H1 (cell line): ENCODE measurements around the gene DPY19L2. TPM values are rescaled to one million over a fixed set of nuclear protein-coding genes. Genes with fewer than 3 reads are reported as not detected.

Source experiments
- ATF2 ChIP-seq: IDR thresholded peaks from 2 replicates; pipeline ENCODE4 v1.6.1; 2012; ENCODE audit warnings: low read length, inconsistent platforms
- CEBPB ChIP-seq: IDR thresholded peaks from 2 replicates; pipeline ENCODE4 v1.6.1; 2012; ENCODE audit warnings: low read depth, low read length
- CHD1 ChIP-seq: IDR thresholded peaks from 2 replicates; pipeline ENCODE4 v1.6.1; 2012; ENCODE audit warnings: low read depth, low read length, improper control_type of control experiment
- CTBP2 ChIP-seq: IDR thresholded peaks from 2 replicates; pipeline ENCODE4 v1.7.0; 2011; ENCODE audit warnings: borderline replicate concordance, mild to moderate bottlenecking, moderate library complexity, mixed read lengths, low read length; ENCODE audit not compliant: insufficient read depth, insufficient read length
- E2F6 ChIP-seq: IDR thresholded peaks from 2 replicates; pipeline ENCODE4 v1.6.1; 2012; ENCODE audit warnings: inconsistent platforms
- EGR1 ChIP-seq: IDR thresholded peaks from 2 replicates; pipeline ENCODE4 v1.6.1; 2011; ENCODE audit warnings: low read depth, low read length, borderline replicate concordance
- GTF2F1 ChIP-seq: IDR thresholded peaks from 2 replicates; pipeline ENCODE4 v1.6.1; 2012; ENCODE audit warnings: low read depth, low read length, improper control_type of control experiment, borderline replicate concordance
- JUND ChIP-seq: IDR thresholded peaks from 2 replicates; pipeline ENCODE4 v1.6.1; 2011; ENCODE audit warnings: mild to moderate bottlenecking, improper control_type of control experiment, low read length
- NRF1 ChIP-seq: IDR thresholded peaks from 2 replicates; pipeline ENCODE4 v1.6.1; 2011; ENCODE audit warnings: mild to moderate bottlenecking, low read depth, low read length, improper control_type of control experiment
- POLR2AphosphoS5 ChIP-seq: IDR thresholded peaks from 2 replicates; pipeline ENCODE4 v1.6.1; 2011; ENCODE audit warnings: low read depth, low read length
- POU5F1 ChIP-seq: IDR thresholded peaks from 2 replicates; pipeline ENCODE4 v1.6.1; 2011; ENCODE audit warnings: low read depth, mild to moderate bottlenecking, low read length, moderate library complexity
- RFX5 ChIP-seq: IDR thresholded peaks from 2 replicates; pipeline ENCODE4 v1.6.1; 2011; ENCODE audit warnings: low read depth, low read length, improper control_type of control experiment, borderline replicate concordance
- RXRA ChIP-seq: IDR thresholded peaks from 2 replicates; pipeline ENCODE4 v1.6.1; 2011; ENCODE audit warnings: low read depth, mild to moderate bottlenecking, low read length, moderate library complexity; ENCODE audit not compliant: insufficient read depth
- SAP30 ChIP-seq: fragments of 300-600 bp; sonication (generic); IDR thresholded peaks from 2 replicates; pipeline ENCODE4 v1.7.1; 2012; ENCODE audit warnings: low read length, moderate library complexity, mild to moderate bottlenecking, inconsistent platforms; ENCODE audit not compliant: insufficient read depth, insufficient replicate concordance
- SIN3A ChIP-seq, 2 experiments: IDR thresholded peaks in 1 of 2; conservative IDR thresholded peaks in 1 of 2; 2 replicates each; pipeline ENCODE4 v1.6.1; 2011 to 2012; ENCODE audit warnings: low read length in 2 of 2, improper control_type of control experiment in 1 of 2, low read depth in 1 of 2, mild to moderate bottlenecking in 1 of 2
- SIRT6 ChIP-seq: IDR thresholded peaks from one replicate; pipeline ENCODE4 v1.7.1; 2012; ENCODE audit warnings: low read length, inconsistent platforms
- SIX5 ChIP-seq: IDR thresholded peaks from 2 replicates; pipeline ENCODE4 v1.6.1; 2011; ENCODE audit warnings: mild to moderate bottlenecking, low read depth, low read length
- TAF1 ChIP-seq: IDR thresholded peaks from 2 replicates; pipeline ENCODE4 v1.6.1; 2011; ENCODE audit warnings: mild to moderate bottlenecking, low read depth, low read length
- TAF7 ChIP-seq: optimal IDR thresholded peaks from 2 replicates; pipeline ENCODE3; 2011; ENCODE audit warnings: low read depth, mild to moderate bottlenecking, inconsistent platforms, low read length, moderate library complexity, borderline replicate concordance
- TBP ChIP-seq: IDR thresholded peaks from 2 replicates; pipeline ENCODE4 v1.6.1; 2011; ENCODE audit warnings: low read depth, low read length, improper control_type of control experiment
- USF2 ChIP-seq: IDR thresholded peaks from 2 replicates; pipeline ENCODE4 v1.6.1; 2011; ENCODE audit warnings: low read length, improper control_type of control experiment
- polyA plus RNA-seq, 7 experiments: library from polyadenylated mRNA; depleted of rRNA in 3 of 7; stranded (reverse) in 5 of 7; unstranded in 2 of 7; fragments of >200 nt in 5 of 7; fragments of 200-250 nt in 2 of 7; gene quantifications; 1 replicate in 5 of 7; 2 replicates in 1 of 7; 4 replicates in 1 of 7; pipeline versions ENCODE4 v1.2.1 to v1.2.3, GENCODE V29; 2011 to 2013; ENCODE audit warnings: missing spikeins in 2 of 7, mixed read lengths in 2 of 7
- total RNA-seq: library from RNA; stranded (reverse); fragmentation: NEBNext Ultra II Directional; extraction: Animal tissue kit (Norgen Biotek cat#: 25700); gene quantifications from 2 replicates; pipeline ENCODE4 v1.2.1, GENCODE V29; 2021

The DPY19L2 gene
- total and polyA plus RNA-seq, 2 of the 8 experiments (the other 6 are each of a cell fraction or from before 2014, with no cell fraction given) = 2.2 to 3.3 TPM

GRCh38 chr12:63668028-63668799 lies at the start of gene DPY19L2 (continued):
- TF ChIP-seq SAP30 (no peak), EGR1 (no peak), SIX5 (no peak), CHD1 (no peak), E2F6 (peak; percentile 85; the same call in 1 of the 2 replicates), TBP (no peak), ATF2 (no peak), NRF1 (peak; percentile 47), GTF2F1 (no peak), SIRT6 (no peak), JUND (no peak), POLR2AphosphoS5 (peak; percentile 26; the same call in 1 of the 2 replicates), POU5F1 (no peak), SIN3A (conservative IDR thresholded peaks at IDR 0.05 in 1 of 2, IDR thresholded peaks at IDR 0.05 in 1 of 2; ENCODE audit: low read depth in 1 of 2, low read length in 2 of 2) (peak in 1 of 2 experiments; percentile 21; a peak in 2 of 4 replicates), RFX5 (no peak), TAF1 (peak; percentile 47; the same call in 1 of the 2 replicates), TAF7 (no peak), CEBPB (no peak), RXRA (no peak), CTBP2 (no peak), USF2 (no peak)
- TF ChIP-seq, all 59 proteins: peak for 10
